ENCODE data around the gene PAK1IP1.
"Not testable (repeated sequence)": the region's sequence is repeated elsewhere in the genome, so short reads cannot be mapped to it uniquely, and the experiment has no call there.

The PAK1IP1 gene

GRCh38 chr6:10743515-10743914 lies 48.7 kb downstream of the PAK1IP1 start:
- DNase-seq (ENCODE audit: low read depth): no peak

DNA sequence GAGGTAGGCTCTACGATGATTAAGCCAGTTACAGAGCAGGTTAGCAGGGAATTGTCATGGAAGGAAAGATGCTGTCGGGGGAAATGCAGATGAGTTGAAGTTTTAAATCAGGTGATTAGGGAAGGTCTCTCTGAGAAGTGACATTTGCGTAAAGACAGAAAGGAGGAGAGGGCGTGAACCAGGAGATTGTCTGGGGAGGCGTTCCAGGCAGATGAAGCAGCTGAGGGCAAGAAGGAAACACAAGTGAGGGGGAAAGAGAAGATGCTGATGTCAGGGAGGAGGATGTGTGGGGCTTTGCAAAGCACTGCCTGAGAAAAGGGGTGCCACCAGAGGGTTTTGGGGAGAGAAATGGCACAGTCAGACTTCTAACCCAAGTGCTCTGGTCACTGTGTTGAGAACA lies 50.3 kb downstream of the PAK1IP1 start:
- DNase-seq (ENCODE audit: low read depth): no peak

GRCh38 chr6:10746915-10747250 lies 52.1 kb downstream of the PAK1IP1 start:
- no peak for DNase-seq (ENCODE audit: low read depth)

GRCh38 chr6:10747251-10747972 lies 52.6 kb downstream of the PAK1IP1 start, which contains the start of gene TMEM14B:
TSS of gene TMEM14B (plus strand) at chr6:10747805. CDS start at chr6:10749246, 1,441 bp downstream.
- peak; percentile 100 for DNase-seq (ENCODE audit: low read depth)

DNA sequence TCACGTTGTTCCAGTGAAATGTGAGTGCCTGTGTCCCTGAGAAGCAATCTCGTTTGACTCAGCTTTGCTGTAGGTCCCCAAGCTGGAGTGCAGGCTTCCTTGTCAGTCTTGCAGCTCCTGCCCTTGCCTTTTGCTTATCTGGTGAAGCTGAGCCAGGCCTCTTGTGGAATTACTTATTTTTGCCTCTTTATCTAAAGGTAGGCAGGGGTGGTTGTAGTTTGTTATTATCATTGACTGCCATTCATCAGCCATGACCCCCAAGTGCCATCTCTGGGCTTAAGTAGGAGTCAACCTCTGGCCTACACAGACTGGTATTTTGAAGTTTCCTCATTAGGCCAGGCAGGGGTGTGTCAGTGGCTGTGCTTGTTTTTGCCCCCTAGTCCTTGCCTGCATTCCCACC lies 55.0 kb downstream of the PAK1IP1 start:
- DNase-seq (ENCODE audit: low read depth): no peak

DNA sequence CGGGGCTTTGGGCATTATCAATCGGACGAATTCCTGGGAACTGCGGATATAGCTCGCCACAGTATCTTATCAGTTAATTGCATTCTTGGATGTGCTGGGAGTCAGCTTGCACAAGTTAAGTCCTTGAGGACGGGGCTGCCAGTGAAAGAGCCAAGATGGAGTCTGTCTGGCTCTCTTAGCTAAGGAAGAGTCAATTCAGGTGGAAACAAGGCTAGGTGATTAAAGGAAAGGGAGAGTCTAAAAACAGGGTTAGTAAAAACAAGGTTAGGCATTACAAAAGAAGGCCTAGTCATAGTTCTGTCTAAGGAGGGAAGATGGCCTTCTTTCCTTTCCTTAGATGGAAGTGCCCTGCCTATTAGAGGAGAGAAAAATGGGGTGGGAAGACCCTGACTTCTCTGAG lies 55.8 kb downstream of the PAK1IP1 start:
- not testable (repeated sequence) for DNase-seq (ENCODE audit: low read depth)

DNA sequence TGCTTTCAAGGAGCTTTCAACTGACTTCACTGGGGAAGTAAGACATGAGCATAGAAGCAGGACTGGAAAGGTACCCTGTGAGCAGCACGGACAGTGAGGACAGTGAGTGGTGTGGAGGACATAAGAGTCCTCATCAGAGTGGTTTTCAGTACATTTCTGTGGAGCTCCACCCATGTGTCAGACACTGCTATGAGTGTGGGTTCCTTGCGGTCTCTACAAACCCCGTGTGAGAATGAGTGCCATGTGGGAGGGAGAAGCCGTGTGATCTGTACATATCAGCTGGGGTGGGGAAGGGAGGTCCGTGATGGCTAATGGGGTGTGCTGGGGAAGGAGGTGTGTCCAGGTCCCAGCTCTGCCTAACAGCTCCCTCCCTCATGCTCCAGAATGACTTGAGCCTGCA lies 57.0 kb downstream of the PAK1IP1 start:
- DNase-seq (ENCODE audit: low read depth): not testable (repeated sequence)

- DNase-seq (ENCODE audit: low read depth): no peak
Measured at GRCh38 chr6:10756085-10756484, 61.3 kb downstream of the PAK1IP1 start.

Measured in stimulated activated CD8-positive, alpha-beta memory T cell treated with anti-CD3 and anti-CD28 coated beads, Interleukin-12 subunit alpha, Interleukin-12 subunit beta, amount 100 ng/mL, for 4 hours (primary cell).